ENCODE results near the gene NXT1. TPM values are rescaled to one million over a fixed set of nuclear protein-coding genes. Genes with fewer than 3 reads are reported as not detected.

Gene NXT1
- total and polyA plus RNA-seq, 2 donors (not counting 1 experiment from before 2014, with no cell fraction given), result 21.4 to 147 TPM

DNA sequence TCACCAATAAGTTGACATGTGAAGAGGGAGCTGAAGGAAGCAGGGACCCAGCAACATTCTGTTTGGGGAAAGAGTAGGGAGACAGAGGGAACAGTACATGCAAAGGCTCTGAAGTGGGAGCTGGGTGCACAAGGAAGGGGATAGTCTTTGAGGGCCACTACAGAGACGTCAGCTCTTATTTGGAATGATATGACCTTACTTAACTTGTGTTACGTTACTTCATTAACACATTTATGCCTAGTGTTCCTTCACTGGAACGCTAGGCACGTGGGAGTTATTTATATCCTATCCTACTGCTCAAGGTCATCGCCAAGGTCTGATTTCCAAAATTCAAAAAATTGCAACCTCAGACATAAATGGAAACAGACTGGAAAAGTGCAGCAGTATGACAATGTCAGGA, 50.5 kb downstream of the NXT1 start:
- Histone ChIP-seq H3K4me2 (replicated peaks; ENCODE audit: low read depth, low read length, poor library complexity, severe bottlenecking) (no peak overlapping the region), H3K9ac (ENCODE audit: low read length) (no peak overlapping the region), H4K20me1 (ENCODE audit: control insufficient read depth, insufficient read depth, low read length, poor library complexity, severe bottlenecking) (peaks cover 6% of the 10 kb centered on the region), H3K4me1 (ENCODE audit: control insufficient read depth in 2 of 2, insufficient read depth in 2 of 2, low read length in 2 of 2) (no peaks in the 10 kb centered on the region), H3K9me3 (ENCODE audit: control extremely low read depth in 1 of 3, control insufficient read depth in 2 of 3, insufficient read depth in 1 of 3, low read length in 2 of 3) (no peaks in the 10 kb centered on the region), H2AFZ (ENCODE audit: insufficient read depth, low read depth, low read length, poor library complexity, severe bottlenecking) (no peak overlapping the region), H3K36me3 (replicated peaks in 1 of 2; ENCODE audit: control extremely low read depth in 1 of 2, control insufficient read depth in 1 of 2, extremely low read depth in 1 of 2, insufficient read depth in 2 of 2, low read length in 1 of 2) (peaks cover 3 to 13% of the 10 kb centered on the region in 2 experiments), H3K4me3 (ENCODE audit: control extremely low read depth in 1 of 5, extremely low read depth in 1 of 5, insufficient read depth in 1 of 5, low read depth in 2 of 5, low read length in 4 of 5) (no peak overlapping the region), H3K79me2 (ENCODE audit: control insufficient read depth, insufficient read depth, low read length) (peaks cover 24% of the 10 kb centered on the region), H3K27me3 (replicated peaks in 1 of 4; ENCODE audit: control extremely low read depth in 1 of 4, control insufficient read depth in 3 of 4, insufficient read depth in 4 of 4, low read length in 3 of 4) (no peaks in the 10 kb centered on the region), H3K27ac (ENCODE audit: low read length in 2 of 2) (no peak overlapping the region)
- no peaks in the 10 kb centered on the region for H3K27me3 Mint-ChIP-seq
- peaks cover 1% of the 10 kb centered on the region for H3K4me1 Mint-ChIP-seq
- H3K9me3 Mint-ChIP-seq (ENCODE audit: insufficient read depth), result no peaks in the 10 kb centered on the region
- CTCF ChIA-PET, result no interaction called here
- intact Hi-C loops (cut with micrococcal nuclease), result no loop called here
- 100% methylated on average over 5 of the region's 5 CpGs for WGBS (ENCODE audit: insufficient coverage)
- H3K27ac Mint-ChIP-seq, result no peak overlapping the region
- ATAC-seq (ENCODE audit: low read depth), result no peak
- no peak overlapping the region for H3K4me3 Mint-ChIP-seq
- no peak for TF ChIP-seq CTCF (IDR thresholded peaks at IDR 0.05)
- no peak for TF ChIP-seq EZH2 (IDR thresholded peaks at IDR 0.05; ENCODE audit: borderline replicate concordance, insufficient read depth, low read depth, low read length, poor library complexity, severe bottlenecking)
- DNase-seq, result no peak
- POLR2A ChIA-PET, result no interaction called here

DNA sequence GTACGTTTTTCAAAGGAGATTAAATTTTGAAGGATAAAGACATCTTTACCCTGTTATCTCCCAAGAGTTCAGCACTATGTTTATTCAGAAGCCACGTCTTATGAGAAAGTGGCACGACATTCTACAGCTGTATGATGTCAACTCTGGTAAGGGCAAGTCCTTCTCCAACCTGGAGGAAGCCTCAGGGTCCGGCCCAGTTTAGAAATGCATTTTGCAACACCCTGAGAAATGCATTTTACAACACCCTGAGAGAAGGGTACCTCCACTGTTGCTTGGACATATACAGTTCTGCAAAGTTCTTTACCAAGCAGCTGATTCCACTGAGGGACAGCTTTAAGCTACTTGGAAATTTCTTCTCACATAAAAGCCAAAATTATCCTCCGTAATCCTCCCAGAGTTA, 53.2 kb downstream of the NXT1 start:
- Mint-ChIP-seq H3K4me3 (no peak overlapping the region), H3K27me3 (no peaks in the 10 kb centered on the region), H3K27ac (no peak overlapping the region), H3K9me3 (ENCODE audit: insufficient read depth) (no peaks in the 10 kb centered on the region), H3K4me1 (peaks cover 14% of the 10 kb centered on the region)
- Histone ChIP-seq H3K4me3 (ENCODE audit: control extremely low read depth in 1 of 5, extremely low read depth in 1 of 5, insufficient read depth in 1 of 5, low read depth in 2 of 5, low read length in 4 of 5) (no peak overlapping the region), H3K9ac (ENCODE audit: low read length) (no peak overlapping the region), H2AFZ (ENCODE audit: insufficient read depth, low read depth, low read length, poor library complexity, severe bottlenecking) (no peak overlapping the region), H3K79me2 (ENCODE audit: control insufficient read depth, insufficient read depth, low read length) (peaks cover 48% of the 10 kb centered on the region), H3K36me3 (replicated peaks in 1 of 2; ENCODE audit: control extremely low read depth in 1 of 2, control insufficient read depth in 1 of 2, extremely low read depth in 1 of 2, insufficient read depth in 2 of 2, low read length in 1 of 2) (peaks cover 3 to 13% of the 10 kb centered on the region in 2 experiments), H3K4me1 (ENCODE audit: control insufficient read depth in 2 of 2, insufficient read depth in 2 of 2, low read length in 2 of 2) (peaks cover 11 to 12% of the 10 kb centered on the region in 2 donors), H3K27me3 (replicated peaks in 1 of 4; ENCODE audit: control extremely low read depth in 1 of 4, control insufficient read depth in 3 of 4, insufficient read depth in 4 of 4, low read length in 3 of 4) (no peaks in the 10 kb centered on the region), H4K20me1 (ENCODE audit: control insufficient read depth, insufficient read depth, low read length, poor library complexity, severe bottlenecking) (peaks cover 8% of the 10 kb centered on the region), H3K4me2 (replicated peaks; ENCODE audit: low read depth, low read length, poor library complexity, severe bottlenecking) (no peak overlapping the region), H3K9me3 (ENCODE audit: control extremely low read depth in 1 of 3, control insufficient read depth in 2 of 3, insufficient read depth in 1 of 3, low read length in 2 of 3) (no peaks in the 10 kb centered on the region), H3K27ac (ENCODE audit: low read length in 2 of 2) (no peak overlapping the region)
- WGBS (ENCODE audit: insufficient coverage), result 94% methylated on average over 3 of the region's 5 CpGs
- ChIA-PET CTCF (no interaction called here), POLR2A (no interaction called here)
- intact Hi-C loops (cut with micrococcal nuclease), result no loop called here
- DNase-seq (no peak), ATAC-seq (ENCODE audit: low read depth) (no peak)
- TF ChIP-seq CTCF (IDR thresholded peaks at IDR 0.05) (no peak), EZH2 (IDR thresholded peaks at IDR 0.05; ENCODE audit: borderline replicate concordance, insufficient read depth, low read depth, low read length, poor library complexity, severe bottlenecking) (no peak)

Measured in B cell (primary cell).